Uterus (tissue), 4 donors: ENCODE data around the gene PSAT1. TPM values are rescaled to one million over a fixed set of nuclear protein-coding genes. Genes with fewer than 3 reads are reported as not detected.

ENCODE experiments used
- DNase-seq, 2 donors: peaks; one replicate each; pipeline ENCODE4 v3.0.0-alpha.2; 2019 to 2020
- H3K27ac ChIP-seq, 2 donors: fragments of 200-600 bp; sonication (generic); 1 replicate in 1 of 2; 2 replicates in 1 of 2; pipeline ENCODE4 v1.5.1; 2016 to 2018
- H3K27me3 ChIP-seq, 2 donors: fragments of 200-600 bp; sonication (generic); one replicate each; pipeline ENCODE4 v1.5.1; 2018 to 2019; ENCODE audit warnings: control low read depth in 1 of 2
- H3K36me3 ChIP-seq, 2 donors: fragments of 200-600 bp; sonication (generic); one replicate each; pipeline ENCODE4 v1.5.1; 2019; ENCODE audit warnings: control low read depth in 1 of 2
- H3K4me1 ChIP-seq, 2 donors: fragments of 200-600 bp; sonication (generic); one replicate each; pipeline ENCODE4 v1.5.1; 2018 to 2019; ENCODE audit warnings: control low read depth in 1 of 2
- H3K4me3 ChIP-seq, 2 donors: fragments of 200-600 bp; sonication (generic); 1 replicate in 1 of 2; 2 replicates in 1 of 2; pipeline ENCODE4 v1.5.1; 2018 to 2019; ENCODE audit warnings: mild to moderate bottlenecking in 1 of 2
- H3K9me3 ChIP-seq, 2 donors: fragments of 200-600 bp; sonication (generic); one replicate each; pipeline ENCODE4 v1.5.1; 2019; ENCODE audit warnings: control low read depth in 1 of 2
- CTCF ChIP-seq, 4 experiments: fragments of 200-600 bp in 2 of 4; fragments of 450-650 bp in 2 of 4; sonication (generic) in 2 of 4; IDR thresholded peaks; one replicate each; pipeline ENCODE4 v1.5.1; 2016 to 2019; ENCODE audit warnings: antibody characterized with exemption in 4 of 4, mild to moderate bottlenecking in 2 of 4, moderate library complexity in 1 of 4
- POLR2A ChIP-seq, 2 donors: fragments of 450-650 bp; IDR thresholded peaks; one replicate each; pipeline ENCODE4 v1.6.1; 2016; ENCODE audit warnings: antibody characterized with exemption in 2 of 2, mild to moderate bottlenecking in 1 of 2, moderate library complexity in 1 of 2
- intact Hi-C: fragments of 100-400 bp; cut with DNase I; formaldehyde crosslinking; loops from one replicate; pipeline ENCODE4 v1.15.1; 2023; ENCODE audit warnings: low total_unique reads
- total RNA-seq, 4 donors: library from RNA; depleted of rRNA in 3 of 4; stranded (reverse); fragments of >200 nt in 3 of 4; gene quantifications; one replicate each; pipeline versions ENCODE4 v1.1.0 to v1.2.4, GENCODE V29; 2014 to 2023
- donor health status: DM: yes; HTN: yes; CAD: no.

The PSAT1 gene
- total RNA-seq, 4 donors from 2014 or later = 0.29 to 33.3 (median 1.6) TPM; not detected in 1

GRCh38 chr9:78316166-78316892 lies 19.4 kb downstream of the PSAT1 start:
- H3K36me3 ChIP-seq = no peaks in the 10 kb centered on the region
- H3K9me3 ChIP-seq = no peaks in the 10 kb centered on the region
- TF ChIP-seq POLR2A (IDR thresholded peaks at IDR 0.05) = no peak
- TF ChIP-seq CTCF (IDR thresholded peaks at IDR 0.05) = no peak
- no peaks in the 10 kb centered on the region for H3K4me1 ChIP-seq
- H3K27me3 ChIP-seq = no peaks in the 10 kb centered on the region
- H3K4me3 ChIP-seq = no peak overlapping the region
- intact Hi-C loops = no loop called here
- H3K27ac ChIP-seq = no peak overlapping the region
- no peak for DNase-seq

DNA sequence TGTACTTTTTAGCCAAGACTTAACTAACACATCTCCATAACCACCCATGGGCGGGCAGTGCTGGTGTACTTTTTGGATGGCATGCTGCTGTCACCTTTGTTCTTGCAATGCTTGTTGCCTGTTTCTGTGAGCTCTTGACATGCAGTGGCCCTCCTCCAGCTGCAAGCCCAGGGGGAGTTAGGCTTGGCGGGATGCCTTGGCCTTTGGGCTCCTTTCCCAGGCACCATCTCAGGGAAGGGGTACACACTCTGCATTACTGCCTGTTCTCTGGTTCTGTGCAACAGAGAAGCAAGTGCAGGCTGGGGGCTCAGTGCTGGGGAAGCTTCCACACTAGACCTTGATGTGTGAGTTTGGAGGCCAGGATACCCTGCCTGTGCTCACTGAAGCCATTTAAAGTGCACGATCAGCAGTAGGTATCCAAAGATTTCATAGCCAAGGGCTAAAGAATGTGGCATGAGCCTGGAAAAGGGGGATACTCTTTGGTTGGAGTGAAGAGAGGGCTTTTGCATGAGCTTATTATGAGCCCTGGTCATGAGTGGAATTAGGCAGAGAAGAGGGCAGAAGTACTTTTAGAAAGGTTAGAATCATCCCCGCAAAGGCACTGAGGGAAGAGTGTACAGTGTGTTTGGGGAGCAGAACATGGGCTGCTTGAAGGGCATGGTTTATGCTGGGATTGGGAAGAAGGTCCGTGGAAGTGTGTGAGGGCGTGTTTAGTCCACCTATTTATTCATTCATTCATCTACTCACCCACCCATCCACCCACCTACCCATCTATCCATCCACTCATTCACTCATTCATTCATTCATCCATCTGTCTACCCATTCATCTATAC lies 22.5 kb downstream of the PSAT1 start:
- TF ChIP-seq POLR2A (IDR thresholded peaks at IDR 0.05) (no peak), CTCF (IDR thresholded peaks at IDR 0.05) (no peak)
- Histone ChIP-seq H3K27ac (no peak overlapping the region), H3K36me3 (no peaks in the 10 kb centered on the region), H3K9me3 (no peaks in the 10 kb centered on the region), H3K4me3 (no peak overlapping the region), H3K27me3 (no peaks in the 10 kb centered on the region), H3K4me1 (no peaks in the 10 kb centered on the region)
- intact Hi-C loops = no loop called here
- DNase-seq = no peak

DNA sequence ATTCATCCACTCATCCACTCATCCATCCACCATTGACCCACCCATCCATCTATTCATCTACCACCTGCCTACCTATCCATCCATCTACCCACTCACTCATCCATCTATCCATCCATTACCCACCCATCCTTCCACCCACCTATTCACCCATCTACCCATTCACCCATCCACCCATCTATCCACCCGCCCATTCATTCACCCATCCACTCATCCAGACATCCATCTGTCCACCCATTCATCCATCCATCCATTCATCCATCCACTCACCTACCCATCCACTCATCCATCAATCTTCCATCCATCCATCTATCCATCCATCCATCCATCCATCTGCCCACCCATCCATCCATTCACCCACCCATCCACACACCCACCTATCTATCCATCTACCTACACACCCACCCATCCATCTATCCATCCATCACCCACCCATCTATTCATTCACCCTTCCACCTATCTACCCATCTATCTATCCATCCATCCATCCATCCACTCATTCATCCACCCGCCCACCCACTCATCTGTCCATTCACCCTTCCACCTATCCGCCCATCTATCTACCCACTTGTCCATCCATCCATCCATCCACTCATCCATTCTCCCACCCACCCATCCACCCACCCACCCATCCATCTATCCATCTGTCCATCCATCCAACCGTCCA lies 23.2 kb downstream of the PSAT1 start:
- intact Hi-C loops = no loop called here
- Histone ChIP-seq H3K27ac (no peak overlapping the region), H3K9me3 (no peaks in the 10 kb centered on the region), H3K4me3 (no peak overlapping the region), H3K27me3 (no peaks in the 10 kb centered on the region), H3K36me3 (no peaks in the 10 kb centered on the region), H3K4me1 (no peaks in the 10 kb centered on the region)
- DNase-seq = no peak
- no peak for TF ChIP-seq POLR2A (IDR thresholded peaks at IDR 0.05)

DNA sequence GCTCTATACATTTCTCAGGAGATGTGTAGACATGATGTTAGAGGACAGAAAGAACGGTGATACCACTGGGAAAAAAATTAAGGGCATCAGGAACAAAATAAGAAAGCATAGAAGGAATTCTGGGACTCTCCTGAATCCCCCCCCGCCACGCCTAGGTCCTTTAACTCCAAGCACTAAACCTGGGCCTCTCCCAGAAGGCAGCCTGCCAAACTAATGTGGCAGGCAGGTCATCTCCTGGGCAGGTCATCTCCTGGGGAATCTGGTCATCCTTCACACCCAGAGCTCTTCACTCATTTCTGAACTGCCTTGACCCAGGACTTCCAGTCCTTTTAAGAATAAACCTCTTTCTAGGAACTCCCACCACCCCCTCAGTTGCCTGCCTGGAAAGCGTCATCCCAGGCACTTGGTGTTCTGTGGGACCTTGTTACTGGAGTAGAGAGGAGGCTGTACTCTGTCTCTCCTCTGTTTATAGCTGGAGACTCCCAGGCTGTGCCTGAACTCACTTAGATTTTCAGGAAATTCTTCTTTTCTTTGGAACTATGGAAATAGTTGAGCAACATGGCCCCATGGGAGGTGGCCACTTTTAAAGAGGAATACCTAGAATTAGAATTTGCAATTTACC lies 24.1 kb downstream of the PSAT1 start:
- Histone ChIP-seq H3K36me3 (no peaks in the 10 kb centered on the region), H3K9me3 (no peaks in the 10 kb centered on the region), H3K4me3 (no peak overlapping the region), H3K4me1 (no peaks in the 10 kb centered on the region), H3K27me3 (no peaks in the 10 kb centered on the region), H3K27ac (no peak overlapping the region)
- DNase-seq = no peak
- TF ChIP-seq POLR2A (IDR thresholded peaks at IDR 0.05) = no peak
- no peak for TF ChIP-seq CTCF (IDR thresholded peaks at IDR 0.05)
- intact Hi-C loops = no loop called here

- no peak overlapping the region for H3K4me3 ChIP-seq
Measured at GRCh38 chr9:78321505-78321904, 24.6 kb downstream of the PSAT1 start.

More at GRCh38 chr9:78321505-78321904, 24.6 kb downstream of the PSAT1 start:
- H3K9me3 ChIP-seq = no peaks in the 10 kb centered on the region
- H3K36me3 ChIP-seq = no peaks in the 10 kb centered on the region
- H3K27me3 ChIP-seq = no peaks in the 10 kb centered on the region
- no peak for DNase-seq
- no peaks in the 10 kb centered on the region for H3K4me1 ChIP-seq
- TF ChIP-seq CTCF (IDR thresholded peaks at IDR 0.05) (no peak), POLR2A (IDR thresholded peaks at IDR 0.05) (no peak)
- no peak overlapping the region for H3K27ac ChIP-seq
- intact Hi-C loops = no loop called here
